GM21619 (cell line): ENCODE results near the gene MAP3K13.
"Not testable (repeated sequence)": the region's sequence is repeated elsewhere in the genome, so short reads cannot be mapped to it uniquely, and the experiment has no call there.

Source experiments
- ATAC-seq: cut with Tn5 transposase; IDR thresholded peaks from one replicate; pipeline ENCODE4 v1.9.1; 2021; ENCODE audit not compliant: unreplicated experiment

Gene MAP3K13

DNA sequence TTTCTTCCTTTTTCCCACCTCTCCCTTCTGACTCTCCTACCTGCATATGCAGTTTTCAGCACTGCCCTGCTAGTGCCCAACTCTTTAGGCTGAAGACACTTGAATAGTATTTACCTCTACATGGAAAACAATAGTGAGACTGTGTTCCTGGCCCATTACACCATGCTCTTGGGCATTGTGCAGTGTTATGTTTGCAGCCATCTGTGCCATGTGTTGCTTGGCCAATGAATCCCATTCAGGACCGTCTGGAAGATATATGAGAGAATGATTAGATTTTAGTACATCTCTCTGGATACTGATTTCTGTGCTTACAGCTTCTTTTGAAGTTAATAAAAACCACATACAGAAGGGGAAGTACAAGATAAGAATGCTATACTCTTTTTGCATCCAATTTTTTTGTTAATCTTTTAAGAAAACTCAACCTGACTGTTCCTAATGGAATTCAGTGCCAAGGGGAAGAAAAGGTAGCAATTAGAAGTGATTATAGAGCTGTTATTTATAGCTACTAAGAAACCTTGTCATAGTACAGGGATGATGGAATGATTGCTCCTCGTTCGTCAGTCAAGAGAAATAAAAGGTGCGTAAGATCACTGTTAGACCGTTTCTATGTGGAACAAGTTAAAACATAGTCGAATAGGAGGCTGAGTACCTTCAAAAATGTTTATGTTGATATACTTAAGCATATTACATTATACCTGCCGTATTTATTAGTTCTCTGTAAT is 77.0 kb downstream of the MAP3K13 start:
- no peak for ATAC-seq

DNA sequence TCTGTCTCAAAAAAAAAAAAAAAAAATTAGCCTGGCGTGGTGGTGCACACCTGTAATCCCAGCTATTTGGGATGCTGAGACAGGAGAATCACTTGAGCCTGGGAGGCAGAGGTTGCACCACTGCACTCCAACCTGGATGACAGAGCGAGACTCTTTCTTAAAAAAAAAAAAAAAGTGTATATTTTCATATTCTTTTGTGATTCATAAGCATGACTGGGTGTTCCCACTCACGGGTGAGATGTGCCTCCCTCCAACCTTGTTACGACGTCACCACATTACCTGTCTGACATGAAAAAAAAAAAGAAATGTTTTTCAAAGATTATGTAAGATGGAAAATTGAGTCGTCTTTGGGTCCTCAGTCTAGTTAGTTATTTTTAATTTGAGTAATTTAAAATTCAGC is 79.1 kb downstream of the MAP3K13 start:
- ATAC-seq, result no peak

DNA sequence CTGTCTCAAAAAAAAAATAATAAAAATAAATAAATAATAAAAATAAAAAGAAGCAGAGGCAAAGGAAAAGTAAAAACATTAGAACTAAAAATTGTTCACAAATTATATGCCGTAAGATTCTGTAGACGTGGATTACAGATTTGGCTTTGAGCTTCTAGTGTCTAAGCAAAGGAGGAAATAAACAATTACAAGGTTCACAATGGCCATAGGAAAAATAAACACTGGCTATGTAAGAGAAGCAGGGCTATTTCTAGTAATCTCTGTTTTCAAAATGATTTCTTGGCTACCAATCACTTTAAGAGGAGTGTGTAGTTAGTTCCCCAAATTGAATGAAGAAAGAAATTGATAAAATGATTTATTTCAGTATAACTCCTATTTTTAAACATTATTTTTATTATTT is 81.4 kb downstream of the MAP3K13 start:
- ATAC-seq, result no peak

DNA sequence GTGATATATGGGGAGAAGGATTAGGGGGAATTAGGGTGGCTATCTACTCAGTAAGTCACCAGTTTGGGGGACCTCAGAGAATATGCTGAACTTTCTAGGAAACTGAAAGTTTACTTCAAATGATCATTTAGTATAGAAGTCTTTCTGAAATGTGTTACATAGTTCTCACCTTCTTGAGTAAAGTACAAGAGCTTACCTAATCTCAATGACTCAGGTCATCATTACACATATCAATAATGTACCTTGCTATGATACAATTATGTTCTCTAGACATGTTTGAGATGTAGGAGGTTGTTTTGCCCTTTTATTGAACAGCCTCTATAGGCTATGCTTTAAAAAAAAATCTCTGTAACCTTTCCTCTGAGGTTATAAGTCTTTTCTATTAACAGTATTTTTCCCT is 85.2 kb downstream of the MAP3K13 start:
- no peak for ATAC-seq

DNA sequence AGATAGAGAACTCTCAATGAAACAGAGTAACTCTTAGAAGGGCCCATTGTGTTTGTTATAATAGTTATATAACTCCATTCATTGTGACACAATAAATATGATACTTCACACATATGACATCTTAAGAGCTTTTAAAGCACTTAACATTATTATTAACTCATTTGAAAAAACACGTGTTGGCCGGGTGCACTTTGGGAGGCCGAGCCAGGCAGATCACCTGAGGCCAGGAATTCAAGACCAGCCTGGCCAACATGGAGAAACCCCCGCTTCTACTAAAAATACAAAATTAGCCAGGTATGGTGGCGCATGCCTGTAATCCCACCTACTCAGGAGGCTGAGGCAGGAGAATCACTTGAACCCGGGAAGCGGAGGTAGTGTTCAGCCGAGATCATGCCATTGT is 88.5 kb downstream of the MAP3K13 start:
- not testable (repeated sequence) for ATAC-seq

DNA sequence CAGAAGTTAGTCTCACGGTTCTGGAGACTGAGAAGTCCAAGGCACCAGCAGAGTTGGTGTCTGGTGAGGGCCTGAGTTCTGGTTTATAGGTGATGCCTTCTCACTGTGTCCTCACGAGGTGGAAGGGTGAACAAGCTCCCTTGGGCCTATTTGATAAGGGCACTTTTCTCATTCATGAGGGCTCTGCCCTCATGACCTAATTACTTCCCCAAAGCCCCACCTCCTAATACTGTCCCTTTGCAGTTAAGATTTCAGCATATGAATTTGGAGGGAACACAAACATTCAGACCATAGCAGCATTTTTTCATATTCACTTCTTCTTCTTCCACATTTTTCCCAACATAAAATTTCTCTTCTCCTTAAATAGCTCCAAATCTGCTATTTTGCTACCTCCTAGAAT is 94.4 kb downstream of the MAP3K13 start:
- no peak for ATAC-seq

DNA sequence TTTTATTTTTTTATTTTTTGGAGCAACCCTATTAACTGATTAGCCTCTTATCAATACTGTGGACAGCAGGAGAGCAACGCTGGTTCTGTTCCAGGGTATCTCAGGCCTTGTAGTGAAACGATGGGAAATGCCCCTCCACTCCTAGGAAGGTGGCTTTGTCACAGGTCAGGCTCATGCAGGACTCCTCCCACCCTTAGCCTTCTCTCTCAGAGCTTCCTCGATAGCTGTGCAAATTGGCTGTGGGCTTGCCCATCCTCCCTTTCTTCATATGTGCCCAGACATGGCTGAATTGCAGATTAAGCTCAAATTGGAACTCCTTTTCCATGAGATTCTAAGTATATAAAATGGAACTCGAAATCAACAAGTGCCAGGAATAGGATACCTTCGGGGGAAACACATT is 97.4 kb downstream of the MAP3K13 start:
- ATAC-seq, result no peak

DNA sequence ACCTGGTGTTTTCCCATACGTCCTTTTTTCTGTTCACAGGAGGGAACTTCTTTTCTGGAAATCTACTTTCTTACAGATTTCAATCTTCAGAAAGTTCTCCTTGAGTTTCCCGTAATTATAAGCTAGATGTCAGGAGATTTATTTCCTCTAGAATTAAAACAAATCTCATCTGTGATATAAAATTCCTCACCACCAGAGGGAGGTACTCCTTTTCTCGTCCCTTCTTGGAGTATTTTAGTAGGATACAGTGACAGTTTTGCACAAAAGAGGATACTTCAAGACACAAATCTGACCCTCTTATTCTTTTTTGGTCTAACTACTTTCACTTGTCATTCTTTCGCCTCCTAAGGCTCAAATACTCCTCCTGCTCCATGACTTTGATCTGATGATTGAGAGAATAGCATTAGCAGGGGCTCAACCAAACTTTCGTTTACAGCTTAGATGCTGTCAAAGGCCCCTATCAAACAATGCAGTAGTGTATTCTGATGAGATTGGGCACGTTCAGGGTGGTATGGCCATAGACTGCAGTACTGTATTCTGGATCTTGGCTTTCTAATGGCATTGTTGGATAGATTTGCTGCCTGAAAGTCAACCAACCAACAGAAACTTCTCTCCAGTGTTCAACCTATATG is 97.9 kb downstream of the MAP3K13 start:
- ATAC-seq, result no peak

DNA sequence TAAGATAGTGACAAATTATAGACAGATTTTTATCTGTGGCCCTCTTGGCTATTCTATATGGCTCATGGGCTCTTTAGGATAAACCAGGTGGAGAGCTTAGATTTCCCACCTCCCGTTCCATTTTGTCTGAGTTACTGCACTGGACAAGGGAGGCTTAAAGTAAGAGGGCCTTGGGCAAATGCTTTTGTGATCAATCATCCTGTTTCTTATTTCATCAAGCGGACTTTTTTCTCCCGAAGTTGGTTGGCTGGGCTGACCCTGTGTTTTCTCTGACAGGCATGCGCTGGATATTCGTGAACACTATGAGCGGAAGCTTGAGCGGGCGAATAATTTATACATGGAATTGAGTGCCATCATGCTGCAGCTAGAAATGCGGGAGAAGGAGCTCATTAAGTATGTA is 102.5 kb downstream of the MAP3K13 start:
- no peak for ATAC-seq

DNA sequence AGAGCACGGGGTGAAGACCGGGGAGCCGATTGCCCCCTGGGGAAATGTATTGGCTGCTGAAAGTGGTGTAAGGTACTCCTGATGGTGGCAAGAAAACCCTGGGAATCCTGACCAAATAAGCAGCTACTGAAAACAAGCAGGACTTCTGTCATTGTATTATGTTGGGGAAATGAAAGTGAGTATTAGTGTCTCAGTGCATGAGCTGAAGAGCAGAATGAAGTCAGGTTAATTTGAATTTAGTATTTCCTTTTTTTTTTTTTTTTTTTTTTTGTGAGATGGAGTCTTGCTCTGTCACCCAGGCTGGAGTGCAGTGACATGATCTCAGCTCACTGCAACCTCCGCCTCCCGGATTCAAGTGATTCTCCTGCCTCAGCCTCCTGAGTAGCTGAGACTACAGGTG is 103.2 kb downstream of the MAP3K13 start:
- not testable (repeated sequence) for ATAC-seq

DNA sequence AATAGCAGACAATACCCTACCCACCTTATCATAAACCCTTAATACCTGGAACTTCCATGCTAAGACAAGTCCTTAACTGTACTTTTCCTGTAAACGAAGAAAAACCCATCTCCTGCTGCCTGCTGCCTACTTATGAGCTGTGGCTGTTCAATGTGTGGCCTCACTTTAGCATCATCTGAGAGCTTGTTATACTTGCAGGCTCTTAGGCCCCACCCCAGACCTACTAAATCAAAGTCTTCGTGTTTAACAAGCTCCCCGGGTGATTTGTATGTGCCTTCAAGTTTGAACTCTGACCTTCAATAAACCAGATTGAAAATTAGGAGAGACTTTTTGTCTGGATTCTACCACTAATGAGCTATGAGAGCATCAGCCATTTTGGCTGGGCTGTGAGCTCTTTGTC is 106.6 kb downstream of the MAP3K13 start:
- ATAC-seq, result no peak

DNA sequence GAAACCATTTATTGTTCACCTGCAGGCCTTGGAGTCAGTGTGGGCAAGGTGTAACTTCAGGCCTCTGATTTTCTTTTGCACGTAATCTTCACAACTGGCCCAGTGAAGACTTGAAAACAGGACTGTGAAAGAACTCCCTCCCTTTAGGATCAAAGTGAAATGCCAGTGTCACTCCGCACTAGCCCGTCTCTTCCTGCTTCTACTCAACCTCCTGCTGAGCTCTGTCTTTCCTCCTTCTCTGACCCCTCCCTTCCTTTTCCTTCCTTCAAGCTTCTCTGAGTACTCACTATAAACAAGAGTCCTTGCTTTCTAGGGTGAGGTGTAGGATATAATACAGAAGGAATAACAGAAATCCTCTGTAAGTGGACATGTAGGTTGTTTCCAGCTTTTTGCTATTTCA is 107.4 kb downstream of the MAP3K13 start:
- no peak for ATAC-seq

DNA sequence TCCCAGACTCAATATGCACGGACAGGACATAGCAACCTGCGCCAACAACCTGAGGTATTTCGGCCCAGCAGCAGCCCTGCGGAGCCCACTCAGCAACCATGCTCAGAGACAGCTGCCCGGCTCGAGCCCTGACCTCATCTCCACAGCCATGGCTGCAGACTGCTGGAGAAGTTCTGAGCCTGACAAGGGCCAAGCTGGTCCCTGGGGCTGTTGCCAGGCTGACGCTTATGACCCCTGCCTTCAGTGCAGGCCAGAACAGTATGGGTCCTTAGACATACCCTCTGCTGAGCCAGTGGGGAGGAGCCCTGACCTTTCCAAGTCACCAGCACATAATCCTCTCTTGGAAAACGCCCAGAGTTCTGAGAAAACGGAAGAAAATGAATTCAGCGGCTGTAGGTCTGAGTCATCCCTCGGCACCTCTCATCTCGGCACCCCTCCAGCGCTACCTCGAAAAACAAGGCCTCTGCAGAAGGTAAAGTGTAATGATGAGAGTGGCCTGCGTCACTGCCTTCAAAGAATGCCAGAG is 110.4 kb downstream of the MAP3K13 start:
- ATAC-seq, result no peak

DNA sequence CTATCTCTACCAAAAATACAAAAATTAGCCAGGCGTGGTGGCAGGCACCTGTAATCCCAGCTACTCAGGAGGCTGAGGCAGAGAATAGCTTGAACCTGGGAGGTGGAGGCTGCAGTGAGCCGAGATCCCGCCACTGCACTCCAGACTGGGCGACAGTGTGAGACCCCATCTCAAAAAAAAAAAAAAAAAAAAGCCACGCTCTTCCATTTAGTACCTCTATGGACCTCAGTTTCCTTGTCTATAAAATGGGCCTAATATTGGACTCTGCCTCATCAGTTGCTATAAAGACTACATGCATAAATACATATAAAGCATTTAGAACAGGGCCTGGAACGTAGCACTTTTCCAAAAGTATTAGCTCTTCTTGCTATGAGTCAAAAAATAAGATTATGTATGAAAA is 112.0 kb downstream of the MAP3K13 start:
- ATAC-seq, result not testable (repeated sequence)

DNA sequence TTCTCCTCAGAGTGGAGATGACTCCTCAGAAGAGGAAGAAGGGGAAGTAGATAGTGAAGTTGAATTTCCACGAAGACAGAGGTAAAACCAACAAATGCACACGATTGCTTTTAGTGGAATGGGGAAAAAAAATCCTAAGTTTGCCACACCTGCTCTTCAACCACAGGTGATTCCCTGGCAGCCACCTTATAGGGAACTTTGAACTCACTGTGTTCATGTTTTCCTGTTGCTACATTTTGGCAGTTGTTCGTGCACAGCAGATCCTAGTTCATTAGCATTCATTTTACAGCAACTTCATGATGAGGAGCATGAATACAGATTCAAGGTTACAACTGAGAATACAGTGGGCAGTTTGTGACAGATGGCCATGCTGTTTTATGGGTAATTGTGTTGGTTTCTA is 114.4 kb downstream of the MAP3K13 start:
- ATAC-seq, result no peak

DNA sequence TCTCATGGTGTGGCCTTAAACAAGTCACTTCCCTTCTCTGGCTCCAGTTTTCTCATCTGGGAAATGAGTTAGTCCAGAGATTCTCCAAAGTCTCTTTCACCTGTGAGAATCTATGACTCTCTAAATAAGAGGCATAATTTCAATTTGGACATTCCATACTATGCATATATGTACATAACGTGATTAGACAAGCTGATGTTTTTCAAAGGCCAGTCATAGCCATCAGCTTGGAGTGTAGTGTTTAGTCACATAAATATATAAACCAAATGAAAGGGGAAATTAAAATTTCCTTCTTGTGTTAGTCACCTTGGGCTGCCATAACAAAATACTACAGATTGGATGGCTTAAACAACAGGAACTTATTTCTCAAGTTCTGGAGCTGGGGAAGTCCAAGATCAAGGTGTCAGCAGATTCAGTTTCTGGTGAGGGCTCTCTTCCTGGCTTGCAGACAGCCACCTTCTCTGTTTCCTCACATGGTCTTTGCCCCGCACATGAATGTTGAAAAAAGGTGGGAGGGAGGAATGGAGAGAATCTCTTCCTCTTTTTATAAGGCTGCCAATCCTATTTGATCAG is 116.5 kb downstream of the MAP3K13 start:
- ATAC-seq, result no peak

DNA sequence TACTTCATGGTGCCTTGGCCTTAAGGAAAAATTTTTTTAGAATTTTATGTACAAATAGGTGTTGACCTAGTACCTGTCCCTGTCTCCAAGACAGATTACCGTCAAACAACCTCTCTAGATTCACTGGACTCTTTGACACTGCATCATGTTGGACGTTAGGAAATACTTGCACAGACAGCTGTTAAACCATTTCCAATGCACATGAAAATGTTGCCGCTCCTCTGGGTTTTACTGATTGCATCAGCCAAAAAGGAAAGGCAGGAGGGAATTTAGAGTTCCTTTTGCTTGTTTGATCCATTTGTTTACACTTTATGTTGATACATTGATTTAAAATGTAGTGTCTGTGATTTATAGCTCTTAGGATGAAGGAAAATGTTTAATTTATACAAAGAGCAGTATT is 121.4 kb downstream of the MAP3K13 start:
- no peak for ATAC-seq

DNA sequence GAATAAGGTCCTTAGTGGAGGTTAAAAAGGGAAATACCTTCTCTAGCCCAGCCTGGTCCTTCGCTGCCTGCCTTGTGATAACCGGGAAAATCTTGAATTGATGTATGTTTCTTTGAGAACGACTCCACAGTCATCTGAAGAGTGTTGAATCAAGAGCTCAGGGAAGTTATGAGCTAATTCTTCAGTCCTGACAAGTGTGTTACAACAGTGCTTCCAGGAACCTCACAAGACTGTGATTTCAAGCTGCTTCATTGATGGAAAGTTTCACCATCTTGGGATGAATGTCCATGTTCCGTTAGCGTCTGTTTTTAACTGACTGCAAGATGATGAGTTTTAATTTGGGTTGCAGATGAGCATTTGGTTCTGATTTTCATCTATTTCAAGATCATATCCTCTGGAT is 123.5 kb downstream of the MAP3K13 start:
- no peak for ATAC-seq

DNA sequence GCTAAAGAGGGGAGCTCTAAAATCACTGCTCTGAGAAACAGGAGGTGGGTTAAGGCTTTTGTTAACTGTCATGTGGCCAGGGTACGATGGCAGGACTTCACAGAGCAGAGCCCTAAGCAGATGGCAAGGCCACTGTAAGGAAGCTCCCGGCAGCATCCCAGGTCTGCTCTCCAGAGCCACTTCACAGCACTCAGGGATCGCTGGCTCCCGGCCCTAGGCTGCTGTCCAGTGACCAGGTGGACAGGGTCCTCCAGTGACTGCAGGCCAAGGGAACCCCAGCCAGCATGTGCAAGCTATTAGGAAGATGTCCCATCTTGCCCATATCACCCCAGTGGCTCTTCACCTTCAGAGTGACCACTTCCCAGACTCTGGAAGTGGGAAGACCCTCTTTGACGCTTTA is 125.5 kb downstream of the MAP3K13 start:
- no peak for ATAC-seq

DNA sequence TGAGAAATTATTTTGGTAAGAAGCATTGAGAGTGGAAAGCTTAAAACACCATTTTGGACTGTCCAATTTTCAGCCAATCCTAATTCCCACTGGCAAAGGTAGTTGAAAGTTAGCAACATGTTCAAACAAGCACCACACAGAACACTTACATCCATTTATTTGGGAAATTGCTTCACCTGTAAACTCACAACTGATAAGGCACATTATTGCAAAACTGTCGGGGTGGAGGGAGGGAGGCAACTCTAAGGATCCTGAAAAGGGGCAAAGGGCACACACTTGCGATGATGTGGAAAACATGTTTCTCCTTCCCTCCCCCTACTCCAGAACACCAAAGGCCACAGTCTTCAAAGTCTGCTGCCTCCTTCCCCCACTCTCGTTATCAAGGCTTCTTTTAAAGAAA is 126.5 kb downstream of the MAP3K13 start:
- no peak for ATAC-seq

DNA sequence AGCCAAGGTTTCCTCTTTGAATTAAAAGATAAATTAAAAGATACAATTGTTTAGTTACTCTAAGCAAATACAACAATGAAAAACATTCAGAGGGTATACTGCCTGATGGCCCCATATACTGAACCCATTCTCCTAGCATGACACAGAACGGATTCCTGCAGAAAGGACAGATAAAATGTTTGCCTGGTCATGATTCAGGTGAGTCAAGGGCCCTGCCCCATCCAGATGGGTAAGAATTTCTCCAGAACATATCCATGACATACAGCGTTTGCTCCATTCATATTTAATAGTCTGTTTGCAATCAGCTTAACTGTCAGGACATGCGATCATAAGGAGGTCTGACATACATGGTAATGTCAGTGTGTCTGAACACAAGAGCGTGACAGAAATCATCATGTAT is 127.3 kb downstream of the MAP3K13 start:
- ATAC-seq, result no peak
